ENCODE results near the gene HLA-DPA1.

HLA-DPA1 gene

GRCh38 chr6:33088931-33089620, 15.6 kb upstream of the HLA-DPA1 start:
- no peak for DNase-seq (ENCODE audit: low spot score)

- no peak for DNase-seq (ENCODE audit: low spot score)
Observed at GRCh38 chr6:33088258-33088930, 14.9 kb upstream of the HLA-DPA1 start.

- DNase-seq (ENCODE audit: low spot score) = no peak
Observed at GRCh38 chr6:33085627-33086026, 12.2 kb upstream of the HLA-DPA1 start.

GRCh38 chr6:33082702-33083101, 9.3 kb upstream of the HLA-DPA1 start:
- DNase-seq (ENCODE audit: low spot score) = peak; percentile 36

GRCh38 chr6:33081098-33081824, 7.8 kb upstream of the HLA-DPA1 start:
- no peak for DNase-seq (ENCODE audit: low spot score)

- DNase-seq (ENCODE audit: low spot score) = no peak
Observed at GRCh38 chr6:33080127-33081089, 7.0 kb upstream of the HLA-DPA1 start.

GRCh38 chr6:33079580-33079979, 6.1 kb upstream of the HLA-DPA1 start:
- DNase-seq (ENCODE audit: low spot score) = no peak

- no peak for DNase-seq (ENCODE audit: low spot score)
Observed at GRCh38 chr6:33078919-33079521, 5.6 kb upstream of the HLA-DPA1 start.

- DNase-seq (ENCODE audit: low spot score) = no peak
Observed at GRCh38 chr6:33078442-33078841, 5.0 kb upstream of the HLA-DPA1 start.

GRCh38 chr6:33077908-33078307, 4.5 kb upstream of the HLA-DPA1 start:
- no peak for DNase-seq (ENCODE audit: low spot score)

- DNase-seq (ENCODE audit: low spot score) = no peak
Observed at GRCh38 chr6:33076406-33076934, 3.0 kb upstream of the HLA-DPA1 start.

- DNase-seq (ENCODE audit: low spot score) = peak; percentile 71
Observed at GRCh38 chr6:33075568-33076405, 2.3 kb upstream of the HLA-DPA1 start, which contains the start of gene HLA-DPB1. TSS of gene HLA-DPB1 (plus strand) at chr6:33075990. CDS start at chr6:33076042, 52 bp downstream.

- DNase-seq (ENCODE audit: low spot score) = no peak
Observed at GRCh38 chr6:33075208-33075567, 1.7 kb upstream of the HLA-DPA1 start.

- no peak for DNase-seq (ENCODE audit: low spot score)
Observed at GRCh38 chr6:33072508-33073100, 845 bp downstream of the HLA-DPA1 start.

GRCh38 chr6:33071569-33071968, 1.9 kb downstream of the HLA-DPA1 start:
- no peak for DNase-seq (ENCODE audit: low spot score)

GRCh38 chr6:33070909-33071308, 2.5 kb downstream of the HLA-DPA1 start:
- no peak for DNase-seq (ENCODE audit: low spot score)

GRCh38 chr6:33069021-33069738, 4.3 kb downstream of the HLA-DPA1 start:
- DNase-seq (ENCODE audit: low spot score) = no peak

GRCh38 chr6:33066917-33067521, 6.4 kb downstream of the HLA-DPA1 start:
- no peak for DNase-seq (ENCODE audit: low spot score)

GRCh38 chr6:33065312-33065711, 8.1 kb downstream of the HLA-DPA1 start:
- DNase-seq (ENCODE audit: low spot score) = no peak
